ENCODE results near the gene C1orf87.
"Not testable (repeated sequence)": the region's sequence is repeated elsewhere in the genome, so short reads cannot be mapped to it uniquely, and the experiment has no call there.

Gene C1orf87

DNA sequence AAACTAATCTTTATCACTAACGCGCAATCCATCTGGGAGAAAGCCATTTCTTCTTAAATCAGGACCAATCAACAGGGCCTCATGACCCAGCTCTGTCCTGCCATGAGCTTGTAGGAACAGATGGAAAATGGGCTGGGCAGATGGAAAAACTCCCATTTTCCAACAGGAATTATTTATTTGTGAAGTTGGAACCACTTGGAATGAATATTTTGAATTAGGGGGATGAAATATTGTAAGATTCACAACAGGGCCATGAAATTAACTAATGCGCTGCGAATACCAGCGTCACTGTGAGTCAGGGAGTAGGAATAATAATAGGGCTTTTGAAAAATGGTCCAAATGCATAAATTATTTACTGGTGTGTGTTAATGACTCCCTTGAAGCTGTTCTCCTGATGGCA is 93.9 kb downstream of the C1orf87 start:
- Histone ChIP-seq H3K9me3 (ENCODE audit: control insufficient read depth, low read length) (no peaks in the 10 kb centered on the region), H3K4me1 (ENCODE audit: control insufficient read depth, insufficient read depth, low read length) (peaks cover 9% of the 10 kb centered on the region), H3K36me3 (ENCODE audit: control insufficient read depth, insufficient read depth, low read length) (no peaks in the 10 kb centered on the region), H3K27me3 (ENCODE audit: control insufficient read depth, insufficient read depth, low read length, poor library complexity, severe bottlenecking) (peaks cover 10% of the 10 kb centered on the region), H3K27ac (ENCODE audit: insufficient read depth, low read depth, low read length, poor library complexity, severe bottlenecking) (no peak overlapping the region), H3K4me3 (ENCODE audit: insufficient read depth, low read depth, low read length) (no peak overlapping the region)
- 93 to 97% methylated on average over 5 of the region's 5 CpGs for WGBS, 2 experiments

GRCh38 chr1:59978511-59978910 is 95.1 kb downstream of the C1orf87 start:
- WGBS, 2 experiments = 92 to 93% methylated on average over 2 of the region's 2 CpGs
- Histone ChIP-seq H3K27ac (ENCODE audit: insufficient read depth, low read depth, low read length, poor library complexity, severe bottlenecking) (no peak overlapping the region), H3K9me3 (ENCODE audit: control insufficient read depth, low read length) (no peaks in the 10 kb centered on the region), H3K4me3 (ENCODE audit: insufficient read depth, low read depth, low read length) (no peak overlapping the region), H3K27me3 (ENCODE audit: control insufficient read depth, insufficient read depth, low read length, poor library complexity, severe bottlenecking) (peaks cover 10% of the 10 kb centered on the region), H3K36me3 (ENCODE audit: control insufficient read depth, insufficient read depth, low read length) (no peaks in the 10 kb centered on the region), H3K4me1 (ENCODE audit: control insufficient read depth, insufficient read depth, low read length) (peaks cover 9% of the 10 kb centered on the region)

GRCh38 chr1:59978026-59978425 is 95.5 kb downstream of the C1orf87 start:
- no peaks in the 10 kb centered on the region for H3K9me3 ChIP-seq (ENCODE audit: control insufficient read depth, low read length)

DNA sequence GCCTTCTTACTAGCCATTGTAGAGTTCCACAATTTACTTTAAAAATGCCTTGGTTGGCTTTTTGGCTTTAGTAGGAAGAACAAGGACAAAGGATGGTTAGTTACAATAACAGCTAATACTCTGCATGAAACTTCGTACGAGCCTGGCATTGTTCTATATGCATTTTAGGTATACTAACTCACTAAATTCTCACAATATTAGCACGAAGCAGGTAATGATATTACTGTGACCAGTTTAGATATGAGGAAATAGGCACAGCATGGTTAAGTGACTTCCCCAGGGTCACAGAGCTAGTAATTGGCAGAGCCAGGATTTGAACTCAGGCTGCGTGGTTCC is 96.5 kb downstream of the C1orf87 start:
- WGBS, 2 experiments = 80 to 86% methylated on average over 2 to 4 of the region's 4 CpGs
- Histone ChIP-seq H3K36me3 (ENCODE audit: control insufficient read depth, insufficient read depth, low read length) (no peaks in the 10 kb centered on the region), H3K4me1 (ENCODE audit: control insufficient read depth, insufficient read depth, low read length) (peaks cover 6% of the 10 kb centered on the region)

More at GRCh38 chr1:59978026-59978425, 95.5 kb downstream of the C1orf87 start:
- Histone ChIP-seq H3K4me1 (ENCODE audit: control insufficient read depth, insufficient read depth, low read length) (peaks cover 9% of the 10 kb centered on the region), H3K27ac (ENCODE audit: insufficient read depth, low read depth, low read length, poor library complexity, severe bottlenecking) (no peak overlapping the region), H3K36me3 (ENCODE audit: control insufficient read depth, insufficient read depth, low read length) (no peaks in the 10 kb centered on the region), H3K4me3 (ENCODE audit: insufficient read depth, low read depth, low read length) (no peak overlapping the region), H3K27me3 (ENCODE audit: control insufficient read depth, insufficient read depth, low read length, poor library complexity, severe bottlenecking) (peaks cover 10% of the 10 kb centered on the region)
- WGBS, 2 experiments = 95 to 100% methylated on average over 1 of the region's 1 CpG

DNA sequence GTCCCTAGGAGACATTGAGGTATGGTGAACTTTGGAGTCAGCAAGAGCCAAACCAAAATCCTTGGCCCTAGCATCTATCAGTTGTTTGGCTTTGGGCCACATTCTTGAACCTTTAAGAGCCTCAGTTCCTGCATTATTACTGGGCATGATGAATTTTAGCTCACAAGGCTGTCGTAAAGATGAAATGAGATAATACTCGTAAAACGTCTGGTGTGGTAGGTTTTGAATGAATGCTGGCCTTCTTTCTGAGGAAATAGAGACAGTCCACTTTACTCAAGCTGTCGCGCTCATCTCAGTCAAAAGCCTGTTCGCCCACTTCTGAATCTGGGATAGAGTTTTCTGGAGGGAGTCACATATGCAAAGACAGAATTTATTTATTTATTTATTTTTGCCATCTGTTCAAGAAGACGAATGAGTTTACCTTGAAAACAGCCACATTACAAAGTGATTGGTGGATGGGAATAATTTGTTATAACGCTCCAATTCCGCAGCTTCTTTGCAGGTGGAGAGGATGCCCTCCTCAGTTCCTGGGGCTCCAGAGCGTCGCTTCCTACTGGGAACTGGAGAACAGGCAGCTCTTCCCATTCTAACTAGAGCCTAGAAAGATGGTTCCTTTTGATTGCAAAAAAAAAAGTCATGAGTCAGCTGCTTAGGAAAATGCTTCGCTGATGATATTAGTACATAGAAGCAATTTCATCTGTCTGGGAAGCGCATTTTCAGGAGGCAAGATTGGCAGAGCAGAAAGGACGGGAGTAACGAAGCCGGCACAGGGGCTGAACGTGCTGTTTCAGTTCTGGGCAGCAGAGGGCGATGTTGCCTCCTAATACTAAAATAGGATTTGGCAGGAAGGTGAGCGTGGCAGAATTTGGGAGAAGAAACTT is 97.1 kb downstream of the C1orf87 start:
- Histone ChIP-seq H3K27ac (ENCODE audit: insufficient read depth, low read depth, low read length, poor library complexity, severe bottlenecking) (no peak overlapping the region), H3K4me3 (ENCODE audit: insufficient read depth, low read depth, low read length) (no peak overlapping the region), H3K9me3 (ENCODE audit: control insufficient read depth, low read length) (no peaks in the 10 kb centered on the region), H3K27me3 (ENCODE audit: control insufficient read depth, insufficient read depth, low read length, poor library complexity, severe bottlenecking) (peaks cover 10% of the 10 kb centered on the region), H3K4me1 (ENCODE audit: control insufficient read depth, insufficient read depth, low read length) (no peaks in the 10 kb centered on the region), H3K36me3 (ENCODE audit: control insufficient read depth, insufficient read depth, low read length) (no peaks in the 10 kb centered on the region)
- WGBS, 2 experiments = 46 to 56% methylated on average over 18 to 19 of the region's 19 CpGs

More for the DNA sequence above, 96.5 kb downstream of the C1orf87 start:
- Histone ChIP-seq H3K27me3 (ENCODE audit: control insufficient read depth, insufficient read depth, low read length, poor library complexity, severe bottlenecking) (peaks cover 10% of the 10 kb centered on the region), H3K27ac (ENCODE audit: insufficient read depth, low read depth, low read length, poor library complexity, severe bottlenecking) (no peak overlapping the region), H3K4me3 (ENCODE audit: insufficient read depth, low read depth, low read length) (no peak overlapping the region), H3K9me3 (ENCODE audit: control insufficient read depth, low read length) (no peaks in the 10 kb centered on the region)

GRCh38 chr1:59973719-59974118 is 99.9 kb downstream of the C1orf87 start:
- Histone ChIP-seq H3K4me3 (ENCODE audit: insufficient read depth, low read depth, low read length) (no peak overlapping the region), H3K36me3 (ENCODE audit: control insufficient read depth, insufficient read depth, low read length) (no peaks in the 10 kb centered on the region), H3K9me3 (ENCODE audit: control insufficient read depth, low read length) (no peaks in the 10 kb centered on the region), H3K27me3 (ENCODE audit: control insufficient read depth, insufficient read depth, low read length, poor library complexity, severe bottlenecking) (peaks cover 10% of the 10 kb centered on the region), H3K27ac (ENCODE audit: insufficient read depth, low read depth, low read length, poor library complexity, severe bottlenecking) (no peak overlapping the region), H3K4me1 (ENCODE audit: control insufficient read depth, insufficient read depth, low read length) (no peaks in the 10 kb centered on the region)
- WGBS, 2 experiments = 88 to 100% methylated on average over 1 of the region's 1 CpG

- WGBS, 2 experiments = 94 to 96% methylated on average over 20 of the region's 20 CpGs
- Histone ChIP-seq H3K36me3 (ENCODE audit: control insufficient read depth, insufficient read depth, low read length) (no peaks in the 10 kb centered on the region), H3K9me3 (ENCODE audit: control insufficient read depth, low read length) (no peaks in the 10 kb centered on the region), H3K27me3 (ENCODE audit: control insufficient read depth, insufficient read depth, low read length, poor library complexity, severe bottlenecking) (peaks cover 10% of the 10 kb centered on the region), H3K4me3 (ENCODE audit: insufficient read depth, low read depth, low read length) (no peak overlapping the region), H3K27ac (ENCODE audit: insufficient read depth, low read depth, low read length, poor library complexity, severe bottlenecking) (no peak overlapping the region), H3K4me1 (ENCODE audit: control insufficient read depth, insufficient read depth, low read length) (no peaks in the 10 kb centered on the region)
Observed at GRCh38 chr1:59972216-59972927, 101.2 kb downstream of the C1orf87 start.

DNA sequence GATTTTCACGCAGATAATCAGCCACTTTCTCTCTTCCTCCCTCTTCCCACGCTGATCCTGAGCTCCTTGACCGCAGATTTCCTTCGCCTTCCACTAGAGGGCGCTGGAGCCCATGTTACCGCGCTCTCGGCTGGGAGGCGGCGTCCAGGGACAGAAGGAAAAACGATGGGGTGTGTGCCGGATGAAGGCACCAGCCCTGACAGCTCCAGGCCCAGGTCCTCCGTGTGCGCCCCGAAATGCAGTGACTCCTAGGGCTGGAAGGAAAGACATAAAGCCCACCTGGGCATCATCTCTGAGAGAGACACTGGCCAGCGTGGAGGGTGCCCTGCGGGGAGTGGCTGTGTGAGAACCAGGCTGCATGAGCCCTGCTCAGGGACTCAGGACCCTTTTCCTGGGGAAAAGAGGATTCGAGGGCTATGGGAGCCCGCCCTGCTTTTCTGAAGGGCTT is 102.1 kb downstream of the C1orf87 start:
- WGBS, 2 experiments = 15% methylated on average over 19 of the region's 19 CpGs
- Histone ChIP-seq H3K27ac (ENCODE audit: insufficient read depth, low read depth, low read length, poor library complexity, severe bottlenecking) (no peak overlapping the region), H3K27me3 (ENCODE audit: control insufficient read depth, insufficient read depth, low read length, poor library complexity, severe bottlenecking) (peaks cover 8% of the 10 kb centered on the region), H3K4me1 (ENCODE audit: control insufficient read depth, insufficient read depth, low read length) (no peaks in the 10 kb centered on the region), H3K36me3 (ENCODE audit: control insufficient read depth, insufficient read depth, low read length) (no peaks in the 10 kb centered on the region), H3K4me3 (ENCODE audit: insufficient read depth, low read depth, low read length) (no peak overlapping the region), H3K9me3 (ENCODE audit: control insufficient read depth, low read length) (no peaks in the 10 kb centered on the region)

DNA sequence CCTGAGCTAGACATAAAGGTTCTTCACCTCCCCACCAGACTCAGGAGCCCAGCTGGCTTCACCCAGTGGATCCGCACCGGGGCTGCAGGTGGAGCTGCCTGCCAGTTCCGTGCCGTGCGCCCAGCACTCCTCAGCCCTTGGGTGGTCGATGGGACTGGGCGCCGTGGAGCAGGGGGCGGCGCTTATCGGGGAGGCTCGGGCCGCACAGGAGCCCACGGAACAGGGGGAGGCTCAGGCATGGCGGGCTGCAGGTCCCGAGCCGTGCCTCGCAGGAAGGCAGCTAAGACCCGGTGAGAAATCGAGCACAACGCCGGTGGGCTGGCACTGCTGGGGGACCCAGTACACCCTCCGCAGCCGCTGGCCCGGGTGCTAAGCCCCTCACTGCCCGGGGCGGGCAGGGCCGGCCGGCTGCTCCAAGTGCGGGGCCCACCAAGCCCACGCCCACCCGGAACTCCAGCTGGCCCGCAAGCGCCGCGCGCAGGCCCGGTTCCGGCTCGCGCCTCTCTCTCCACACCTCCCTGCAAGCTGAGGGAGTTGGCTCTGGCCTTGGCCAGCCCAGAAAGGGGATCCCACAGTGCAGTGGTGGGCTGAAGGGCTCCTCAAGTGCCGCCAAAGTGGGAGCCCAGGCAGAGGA is 103.9 kb downstream of the C1orf87 start:
- not testable (repeated sequence) for H3K4me1 ChIP-seq (ENCODE audit: control insufficient read depth, insufficient read depth, low read length); H3K4me3 ChIP-seq (ENCODE audit: insufficient read depth, low read depth, low read length); H3K27ac ChIP-seq (ENCODE audit: insufficient read depth, low read depth, low read length, poor library complexity, severe bottlenecking); H3K27me3 ChIP-seq (ENCODE audit: control insufficient read depth, insufficient read depth, low read length, poor library complexity, severe bottlenecking); H3K9me3 ChIP-seq (ENCODE audit: control insufficient read depth, low read length); H3K36me3 ChIP-seq (ENCODE audit: control insufficient read depth, insufficient read depth, low read length)
- 95 to 96% methylated on average over 42 of the region's 42 CpGs for WGBS, 2 experiments

DNA sequence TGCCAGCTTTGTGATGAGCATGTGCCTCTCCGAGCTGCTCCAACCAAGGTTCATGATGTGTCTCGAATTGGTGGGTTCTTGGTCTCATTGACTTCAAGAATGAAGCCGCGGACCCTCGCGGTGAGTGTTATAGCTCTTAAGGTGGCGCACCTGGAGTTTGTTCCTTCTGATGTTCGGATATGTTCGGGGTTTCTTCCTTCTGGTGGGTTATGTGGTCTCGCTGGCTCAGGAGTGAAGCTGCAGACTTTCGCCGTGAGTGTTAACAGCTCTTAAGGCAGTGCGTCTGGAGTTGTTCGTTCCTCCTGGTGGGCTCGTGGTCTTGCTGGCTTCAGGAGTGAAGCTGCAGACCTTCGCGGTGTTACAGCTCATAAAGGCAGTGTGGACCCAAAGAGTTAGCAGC is 104.8 kb downstream of the C1orf87 start:
- 97% methylated on average over 17 of the region's 17 CpGs for WGBS, 2 experiments
- H3K4me1 ChIP-seq (ENCODE audit: control insufficient read depth, insufficient read depth, low read length); H3K9me3 ChIP-seq (ENCODE audit: control insufficient read depth, low read length); H3K36me3 ChIP-seq (ENCODE audit: control insufficient read depth, insufficient read depth, low read length); H3K27me3 ChIP-seq (ENCODE audit: control insufficient read depth, insufficient read depth, low read length, poor library complexity, severe bottlenecking); H3K27ac ChIP-seq (ENCODE audit: insufficient read depth, low read depth, low read length, poor library complexity, severe bottlenecking); H3K4me3 ChIP-seq (ENCODE audit: insufficient read depth, low read depth, low read length): not testable (repeated sequence)
